ENCODE data around the gene SSH3.

GRCh38 chr11:67271541-67272284, 31.6 kb upstream of the SSH3 start:
- TF ChIP-seq CTCF (IDR thresholded peaks at IDR 0.05) (no peak), POLR2A (IDR thresholded peaks at IDR 0.05) (no peak)
